Loucy (cell line): ENCODE data around the gene CTBP2.

Source experiments
- CTCF ChIP-seq: fragments of 200-600 bp; sonication (generic); conservative IDR thresholded peaks from 2 replicates; pipeline ENCODE4 v1.5.1; 2014; ENCODE audit warnings: mild to moderate bottlenecking, antibody characterized with exemption, low read length
- EZH2phosphoT487 ChIP-seq: fragments of 200-600 bp; IDR thresholded peaks from 2 replicates; pipeline ENCODE4 v1.6.1; 2018; ENCODE audit warnings: antibody characterized with exemption, mild to moderate bottlenecking, moderate library complexity, borderline replicate concordance

- TF ChIP-seq CTCF (no peak), EZH2phosphoT487 (no peak)
These were observed at the start of gene CTBP2 for GRCh38 chr10:125159932-125160855.
